Measurements from ENCODE around the gene METTL2B.

Gene METTL2B

GRCh38 chr7:128434413-128435326 lies 41.9 kb upstream of the METTL2B start:
- H3K4me1 ChIP-seq (ENCODE audit: control insufficient read depth in 1 of 2, insufficient read depth in 1 of 2, low read depth in 1 of 2, low read length in 1 of 2) = peaks cover 16% of the 10 kb centered on the region in 2 experiments
- no peak for TF ChIP-seq CTCF (IDR thresholded peaks at IDR 0.05)
- H3K9me3 ChIP-seq = no peaks in the 10 kb centered on the region
- H3K4me3 ChIP-seq (ENCODE audit: low read depth in 1 of 2, low read length in 1 of 2) = no peak overlapping the region
- H3K27ac ChIP-seq = no peak overlapping the region
- H3K36me3 ChIP-seq = no peaks in the 10 kb centered on the region
- H3K27me3 ChIP-seq = no peaks in the 10 kb centered on the region

DNA sequence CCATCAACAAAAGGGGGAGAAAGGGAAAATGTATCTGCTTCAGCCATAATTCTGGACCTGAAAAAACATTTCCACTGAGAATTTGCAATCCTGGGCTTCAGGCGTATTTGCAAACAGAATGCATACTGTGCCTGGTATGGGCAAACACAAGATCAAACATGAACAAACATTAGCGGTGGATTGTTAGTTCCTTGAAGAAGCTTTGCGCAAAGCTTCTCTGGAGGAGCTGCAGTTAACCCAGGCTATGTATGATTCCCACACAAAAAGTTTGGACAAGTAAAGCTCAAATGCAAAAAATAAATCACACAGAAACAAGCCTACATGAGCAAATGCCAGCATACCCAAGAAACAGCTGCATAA lies 41.2 kb upstream of the METTL2B start:
- H3K36me3 ChIP-seq = no peaks in the 10 kb centered on the region
- no peaks in the 10 kb centered on the region for H3K9me3 ChIP-seq
- no peak overlapping the region for H3K27ac ChIP-seq
- no peaks in the 10 kb centered on the region for H3K27me3 ChIP-seq
- TF ChIP-seq CTCF (IDR thresholded peaks at IDR 0.05) = no peak
- H3K4me3 ChIP-seq (ENCODE audit: low read depth in 1 of 2, low read length in 1 of 2) = no peak overlapping the region
- peaks cover 16% of the 10 kb centered on the region in 2 experiments for H3K4me1 ChIP-seq (ENCODE audit: control insufficient read depth in 1 of 2, insufficient read depth in 1 of 2, low read depth in 1 of 2, low read length in 1 of 2)

DNA sequence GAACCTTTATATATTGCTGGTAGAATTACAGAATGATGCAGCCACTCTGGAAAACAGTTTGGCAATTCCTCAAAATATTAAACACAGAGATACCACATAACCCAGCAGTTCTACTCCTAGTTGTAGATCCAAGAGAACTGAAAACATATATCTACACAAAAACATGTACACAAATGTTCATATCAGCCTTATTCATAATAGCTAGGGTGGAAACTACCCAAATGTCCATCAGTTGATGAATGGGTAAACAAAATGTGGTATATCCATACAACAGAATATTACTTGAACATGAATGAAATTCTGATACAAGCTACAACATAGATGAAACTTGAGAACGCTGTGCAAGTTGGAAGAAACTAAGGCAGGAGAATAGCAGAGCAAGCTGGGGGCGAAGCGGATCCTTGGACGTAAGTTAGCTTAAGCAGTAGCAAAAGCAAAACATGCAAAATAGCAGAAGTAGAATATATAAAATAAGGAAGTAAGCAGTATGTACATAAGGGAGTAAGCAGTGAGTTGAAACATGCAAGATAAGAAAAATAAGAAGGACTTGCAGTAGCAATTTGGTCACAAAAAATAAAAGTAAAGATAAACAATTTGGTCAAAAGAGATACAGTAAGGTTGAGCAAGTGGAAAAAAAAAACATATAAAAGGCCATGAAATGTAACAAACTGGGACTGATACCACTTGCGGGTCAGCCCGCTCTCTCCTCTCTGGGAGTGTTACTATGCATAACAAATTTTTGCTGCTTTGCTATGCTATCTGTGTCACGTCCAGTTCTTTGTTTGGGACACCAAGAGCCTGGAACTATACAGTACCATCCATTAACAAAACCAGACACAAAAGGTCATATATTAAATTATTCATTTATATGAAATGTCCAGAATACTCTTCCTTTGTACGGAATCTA lies 38.9 kb upstream of the METTL2B start:
- Histone ChIP-seq H3K4me3 (ENCODE audit: low read depth in 1 of 2, low read length in 1 of 2) (peak overlapping the region in 1 of 2 experiments; percentile 33), H3K4me1 (ENCODE audit: control insufficient read depth in 1 of 2, insufficient read depth in 1 of 2, low read depth in 1 of 2, low read length in 1 of 2) (peaks cover 16% of the 10 kb centered on the region in 2 experiments), H3K36me3 (no peaks in the 10 kb centered on the region), H3K9me3 (no peaks in the 10 kb centered on the region), H3K27ac (peak overlapping the region; percentile 72), H3K27me3 (no peaks in the 10 kb centered on the region)
- no peak for TF ChIP-seq CTCF (IDR thresholded peaks at IDR 0.05)

DNA sequence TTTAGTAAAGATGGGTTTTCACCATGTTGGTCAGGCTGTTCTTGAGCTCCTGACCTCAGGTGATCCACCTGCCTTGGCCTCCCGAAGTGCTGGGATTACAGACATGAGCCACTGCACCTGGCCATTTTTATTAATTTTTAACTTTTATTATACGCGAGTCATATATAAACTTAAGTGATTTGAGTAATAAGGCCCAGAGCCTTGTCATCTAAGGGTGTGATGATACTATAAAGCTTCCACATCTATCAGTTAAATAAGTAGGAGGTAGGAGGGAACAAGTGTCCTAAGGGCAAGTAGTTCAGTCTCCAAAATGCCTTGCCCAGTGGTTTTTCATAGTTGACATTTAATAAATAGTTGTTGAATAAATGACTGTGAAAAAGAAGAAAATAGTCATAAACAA lies 34.2 kb upstream of the METTL2B start:
- Histone ChIP-seq H3K27me3 (no peaks in the 10 kb centered on the region), H3K4me3 (ENCODE audit: low read depth in 1 of 2, low read length in 1 of 2) (no peak overlapping the region), H3K4me1 (ENCODE audit: control insufficient read depth in 1 of 2, insufficient read depth in 1 of 2, low read depth in 1 of 2, low read length in 1 of 2) (peaks cover 13% of the 10 kb centered on the region in 2 experiments), H3K27ac (no peak overlapping the region), H3K36me3 (no peaks in the 10 kb centered on the region), H3K9me3 (no peaks in the 10 kb centered on the region)
- no peak for TF ChIP-seq CTCF (IDR thresholded peaks at IDR 0.05)

DNA sequence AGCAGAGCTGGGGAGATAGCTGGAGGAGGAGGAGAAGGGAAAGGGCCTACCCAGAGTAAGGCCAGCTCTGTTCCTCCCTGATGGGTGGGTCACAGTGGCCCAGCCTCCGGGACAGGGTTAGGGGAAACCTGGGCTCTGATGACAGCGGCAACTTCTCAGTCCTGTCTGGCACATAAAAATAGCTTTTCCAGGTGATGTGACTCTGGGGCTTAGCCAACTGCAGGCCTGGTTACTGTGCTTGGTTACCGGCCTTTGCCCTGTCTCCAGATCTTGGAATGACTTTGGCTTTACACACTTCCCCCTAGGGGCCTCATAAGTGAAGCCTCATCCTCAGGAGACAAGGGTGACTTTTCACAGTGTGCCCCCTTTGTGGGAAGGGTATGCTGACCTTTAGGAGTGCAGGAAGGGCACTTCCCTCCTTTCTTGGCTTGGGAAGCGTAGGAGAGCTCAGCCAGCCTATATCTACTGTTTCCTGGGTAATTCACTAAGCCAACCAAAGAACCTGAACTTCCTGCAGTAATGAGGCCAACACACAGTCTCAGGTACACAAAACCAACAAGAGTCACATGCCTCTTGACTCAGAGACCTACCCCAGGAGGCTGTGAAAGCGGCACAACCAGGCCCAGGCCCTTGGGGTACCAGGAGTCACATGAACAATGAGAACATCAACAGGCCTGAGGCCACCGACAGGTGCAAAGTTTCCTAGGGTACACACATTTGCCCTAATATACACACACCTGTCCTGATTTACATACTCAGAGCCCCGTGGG lies 32.5 kb upstream of the METTL2B start:
- no peaks in the 10 kb centered on the region for H3K36me3 ChIP-seq
- H3K27me3 ChIP-seq = no peaks in the 10 kb centered on the region
- TF ChIP-seq CTCF (IDR thresholded peaks at IDR 0.05) = no peak
- H3K9me3 ChIP-seq = no peaks in the 10 kb centered on the region
- H3K27ac ChIP-seq = no peak overlapping the region
- no peaks in the 10 kb centered on the region for H3K4me1 ChIP-seq (ENCODE audit: control insufficient read depth in 1 of 2, insufficient read depth in 1 of 2, low read depth in 1 of 2, low read length in 1 of 2)
- H3K4me3 ChIP-seq (ENCODE audit: low read depth in 1 of 2, low read length in 1 of 2) = no peak overlapping the region

Measured in neutrophil (primary cell).